ENCODE results near the gene MED26. TPM values are rescaled to one million over a fixed set of nuclear protein-coding genes. Genes with fewer than 3 reads are reported as not detected.
A peak's percentile ranks its signal among the peaks of the same experiment; 100 is the strongest.

MED26 gene
- total RNA-seq, 2 donors from 2014 or later, result 10.8 to 11.8 TPM

GRCh38 chr19:16619457-16619856 is 8.5 kb downstream of the MED26 start:
- Histone ChIP-seq H3K27ac (ENCODE audit: low read depth, low read length) (no peak overlapping the region), H3K9me3 (ENCODE audit: control insufficient read depth, low read length) (no peaks in the 10 kb centered on the region), H3K27me3 (ENCODE audit: control insufficient read depth, insufficient read depth, low read length, poor library complexity, severe bottlenecking) (no peaks in the 10 kb centered on the region), H3K9ac (ENCODE audit: extremely low read depth, low read length, poor library complexity, severe bottlenecking) (no peak overlapping the region), H3K36me3 (ENCODE audit: control insufficient read depth, insufficient read depth, low read length) (peaks cover 10% of the 10 kb centered on the region), H3K4me1 (ENCODE audit: control insufficient read depth, insufficient read depth, low read length) (no peaks in the 10 kb centered on the region), H3K4me3 (ENCODE audit: low read length) (no peak overlapping the region)
- Mint-ChIP-seq H3K4me1 (peaks cover 30% of the 10 kb centered on the region), H3K9me3 (no peaks in the 10 kb centered on the region), H3K27ac (peak overlapping the region; percentile 58), H3K36me3 (ENCODE audit: low read depth) (peaks cover 6% of the 10 kb centered on the region), H3K4me3 (no peak overlapping the region), H3K27me3 (ENCODE audit: insufficient read depth) (no peaks in the 10 kb centered on the region)
- TF ChIP-seq CTCF (conservative IDR thresholded peaks at IDR 0.05), result no peak
- no peak for DNase-seq
- WGBS, 2 experiments (ENCODE audit: insufficient coverage in 1 of 2, insufficient read length in 1 of 2), result 93 to 96% methylated on average over 3 to 7 of the region's 7 CpGs

- no peak for TF ChIP-seq CTCF (conservative IDR thresholded peaks at IDR 0.05)
Observed at GRCh38 chr19:16618248-16618647, 9.8 kb downstream of the MED26 start.

GRCh38 chr19:16615808-16616207 is 12.2 kb downstream of the MED26 start:
- Mint-ChIP-seq H3K36me3 (ENCODE audit: low read depth) (no peaks in the 10 kb centered on the region), H3K4me3 (no peak overlapping the region), H3K27me3 (ENCODE audit: insufficient read depth) (no peaks in the 10 kb centered on the region), H3K27ac (no peak overlapping the region), H3K4me1 (peaks cover 35% of the 10 kb centered on the region), H3K9me3 (no peaks in the 10 kb centered on the region)
- DNase-seq, result peak; percentile 70
- no peak overlapping the region for H3K9ac ChIP-seq (ENCODE audit: extremely low read depth, low read length, poor library complexity, severe bottlenecking)
- H3K4me1 ChIP-seq (ENCODE audit: control insufficient read depth, insufficient read depth, low read length), result no peaks in the 10 kb centered on the region
- H3K4me3 ChIP-seq (ENCODE audit: low read length), result no peak overlapping the region
- no peak for TF ChIP-seq CTCF (conservative IDR thresholded peaks at IDR 0.05)
- no peaks in the 10 kb centered on the region for H3K9me3 ChIP-seq (ENCODE audit: control insufficient read depth, low read length)
- peaks cover under 1% of the 10 kb centered on the region for H3K36me3 ChIP-seq (ENCODE audit: control insufficient read depth, insufficient read depth, low read length)
- H3K27me3 ChIP-seq (ENCODE audit: control insufficient read depth, insufficient read depth, low read length, poor library complexity, severe bottlenecking), result no peaks in the 10 kb centered on the region
- H3K27ac ChIP-seq (ENCODE audit: low read depth, low read length), result no peak overlapping the region
- WGBS, 2 experiments (ENCODE audit: insufficient coverage in 1 of 2, insufficient read length in 1 of 2), result 75 to 80% methylated on average over 1 of the region's 1 CpG

More at GRCh38 chr19:16618248-16618647, 9.8 kb downstream of the MED26 start:
- Histone ChIP-seq H3K9me3 (ENCODE audit: control insufficient read depth, low read length) (no peaks in the 10 kb centered on the region), H3K4me1 (ENCODE audit: control insufficient read depth, insufficient read depth, low read length) (no peaks in the 10 kb centered on the region), H3K9ac (ENCODE audit: extremely low read depth, low read length, poor library complexity, severe bottlenecking) (no peak overlapping the region), H3K27ac (ENCODE audit: low read depth, low read length) (no peak overlapping the region), H3K4me3 (ENCODE audit: low read length) (no peak overlapping the region), H3K27me3 (ENCODE audit: control insufficient read depth, insufficient read depth, low read length, poor library complexity, severe bottlenecking) (no peaks in the 10 kb centered on the region), H3K36me3 (ENCODE audit: control insufficient read depth, insufficient read depth, low read length) (peaks cover 3% of the 10 kb centered on the region)
- H3K4me3 Mint-ChIP-seq, result no peak overlapping the region
- DNase-seq, result no peak
- no peaks in the 10 kb centered on the region for H3K9me3 Mint-ChIP-seq
- peak overlapping the region; percentile 35 for H3K27ac Mint-ChIP-seq
- H3K4me1 Mint-ChIP-seq, result peaks cover 30% of the 10 kb centered on the region
- WGBS, 2 experiments (ENCODE audit: insufficient coverage in 1 of 2, insufficient read length in 1 of 2), result 96 to 100% methylated on average over 1 to 7 of the region's 7 CpGs
- H3K27me3 Mint-ChIP-seq (ENCODE audit: insufficient read depth), result no peaks in the 10 kb centered on the region
- H3K36me3 Mint-ChIP-seq (ENCODE audit: low read depth), result no peaks in the 10 kb centered on the region

Data from endodermal cell (in vitro differentiated cells).